Osteocyte (in vitro differentiated cells): Measurements from ENCODE around the gene TCAIM. TPM values are rescaled to one million over a fixed set of nuclear protein-coding genes. Genes with fewer than 3 reads are reported as not detected.
"Not testable (repeated sequence)": the region's sequence is repeated elsewhere in the genome, so short reads cannot be mapped to it uniquely, and the experiment has no call there.

Experiments used
- DNase-seq: peaks from one replicate; pipeline ENCODE4 v3.0.0; 2021; ENCODE audit warnings: mixed read lengths; ENCODE audit not compliant: unreplicated experiment; ENCODE audit errors: extremely low spot score
- H3K27ac Mint-ChIP-seq: one replicate; pipeline ENCODE4 v1.8.0; 2021; ENCODE audit warnings: mild to moderate bottlenecking, mixed read lengths; ENCODE audit not compliant: unreplicated experiment
- H3K27me3 Mint-ChIP-seq: one replicate; pipeline ENCODE4 v1.8.0; 2021; ENCODE audit warnings: mixed read lengths; ENCODE audit not compliant: unreplicated experiment
- H3K36me3 Mint-ChIP-seq: one replicate; pipeline ENCODE4 v1.8.0; 2021; ENCODE audit warnings: mixed read lengths; ENCODE audit not compliant: unreplicated experiment
- H3K4me1 Mint-ChIP-seq: one replicate; pipeline ENCODE4 v1.8.0; 2021; ENCODE audit warnings: mixed read lengths; ENCODE audit not compliant: unreplicated experiment
- H3K4me3 Mint-ChIP-seq: one replicate; pipeline ENCODE4 v1.8.0; 2021; ENCODE audit warnings: mild to moderate bottlenecking, moderate library complexity, mixed read lengths; ENCODE audit not compliant: unreplicated experiment
- H3K9me3 Mint-ChIP-seq: one replicate; pipeline ENCODE4 v1.8.0; 2021; ENCODE audit warnings: mixed read lengths; ENCODE audit not compliant: unreplicated experiment
- CTCF ChIP-seq: fragments of 200-600 bp; sonication (generic); IDR thresholded peaks from 2 replicates; pipeline ENCODE4 v1.5.0; 2021; ENCODE audit warnings: antibody characterized with exemption, mild to moderate bottlenecking, moderate library complexity
- total RNA-seq: library from RNA; stranded (reverse); gene quantifications from 2 replicates; pipeline ENCODE4 v1.2.1, GENCODE V29; 2021

Gene TCAIM
- total RNA-seq, 1 donor from 2014 or later = 30.2 TPM

DNA sequence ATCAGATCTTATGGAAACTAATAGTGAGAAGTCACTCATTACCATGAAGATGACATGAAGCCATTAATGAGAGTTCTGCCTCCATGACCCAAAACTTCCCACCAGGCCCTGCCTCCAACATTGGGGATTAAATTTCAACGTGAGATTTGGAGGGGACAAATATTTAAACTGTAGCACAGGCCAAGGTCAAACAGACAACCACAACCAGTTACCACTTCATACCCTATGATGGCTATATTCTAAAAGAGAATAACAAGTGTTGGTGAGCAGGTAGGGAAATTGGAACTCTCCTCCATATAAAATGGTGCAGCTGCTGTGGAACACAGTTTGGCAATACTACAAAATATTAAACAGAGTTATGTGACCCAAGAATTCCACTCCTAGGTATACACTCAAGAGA lies 36.9 kb downstream of the TCAIM start:
- H3K4me1 Mint-ChIP-seq = no peaks in the 10 kb centered on the region
- no peak for DNase-seq
- peaks cover 30% of the 10 kb centered on the region for H3K36me3 Mint-ChIP-seq
- no peak for TF ChIP-seq CTCF
- H3K9me3 Mint-ChIP-seq = peaks cover 12% of the 10 kb centered on the region
- H3K4me3 Mint-ChIP-seq = no peak overlapping the region
- H3K27me3 Mint-ChIP-seq = no peaks in the 10 kb centered on the region
- H3K27ac Mint-ChIP-seq = no peak overlapping the region

DNA sequence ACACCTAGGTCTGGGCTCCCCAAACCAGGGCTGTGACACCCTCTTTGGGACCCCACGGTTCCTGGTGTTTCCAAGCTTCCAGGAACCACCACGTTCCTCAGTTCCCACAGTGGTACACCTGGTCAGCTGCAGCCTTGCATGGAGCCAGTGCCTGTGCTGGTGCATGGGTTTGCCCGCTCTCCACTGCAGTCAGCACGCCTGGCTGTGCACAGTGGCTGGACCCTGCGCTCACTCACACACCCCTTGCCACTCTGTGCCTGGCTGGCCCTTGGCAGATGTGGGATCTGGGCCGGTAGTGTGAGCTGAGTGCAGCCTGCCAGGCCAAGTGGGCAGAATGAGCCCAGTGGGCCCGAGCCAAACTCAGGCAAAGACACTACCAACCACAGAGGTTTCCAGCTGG lies 48.8 kb downstream of the TCAIM start:
- H3K4me1 Mint-ChIP-seq = no peaks in the 10 kb centered on the region
- no peak overlapping the region for H3K27ac Mint-ChIP-seq
- peaks cover 4% of the 10 kb centered on the region for H3K9me3 Mint-ChIP-seq
- no peak for TF ChIP-seq CTCF
- DNase-seq = no peak
- H3K36me3 Mint-ChIP-seq = peaks cover 6% of the 10 kb centered on the region
- H3K4me3 Mint-ChIP-seq = no peak overlapping the region
- H3K27me3 Mint-ChIP-seq = no peaks in the 10 kb centered on the region

GRCh38 chr3:44392489-44392888 lies 53.9 kb downstream of the TCAIM start:
- no peak for DNase-seq
- peaks cover 9% of the 10 kb centered on the region for H3K36me3 Mint-ChIP-seq
- H3K4me3 Mint-ChIP-seq = no peak overlapping the region
- no peaks in the 10 kb centered on the region for H3K4me1 Mint-ChIP-seq
- TF ChIP-seq CTCF = no peak
- no peaks in the 10 kb centered on the region for H3K27me3 Mint-ChIP-seq
- peaks cover 3% of the 10 kb centered on the region for H3K9me3 Mint-ChIP-seq
- no peak overlapping the region for H3K27ac Mint-ChIP-seq

- no peak overlapping the region for H3K27ac Mint-ChIP-seq
- DNase-seq = no peak
- no peaks in the 10 kb centered on the region for H3K4me1 Mint-ChIP-seq
- no peaks in the 10 kb centered on the region for H3K27me3 Mint-ChIP-seq
- H3K4me3 Mint-ChIP-seq = no peak overlapping the region
- peaks cover 3% of the 10 kb centered on the region for H3K9me3 Mint-ChIP-seq
- peaks cover 18% of the 10 kb centered on the region for H3K36me3 Mint-ChIP-seq
- no peak for TF ChIP-seq CTCF
Observed at GRCh38 chr3:44395714-44396113, 57.1 kb downstream of the TCAIM start.

- no peak for DNase-seq
- no peak for TF ChIP-seq CTCF
- no peaks in the 10 kb centered on the region for H3K4me1 Mint-ChIP-seq
- no peaks in the 10 kb centered on the region for H3K27me3 Mint-ChIP-seq
- no peak overlapping the region for H3K4me3 Mint-ChIP-seq
- H3K9me3 Mint-ChIP-seq = peaks cover 3% of the 10 kb centered on the region
- H3K27ac Mint-ChIP-seq = no peak overlapping the region
- peaks cover 26% of the 10 kb centered on the region for H3K36me3 Mint-ChIP-seq
Observed at GRCh38 chr3:44396200-44397171, 57.9 kb downstream of the TCAIM start.

GRCh38 chr3:44398271-44398670 lies 59.7 kb downstream of the TCAIM start:
- not testable (repeated sequence) for H3K4me3 Mint-ChIP-seq, DNase-seq, H3K27ac Mint-ChIP-seq, H3K27me3 Mint-ChIP-seq, H3K4me1 Mint-ChIP-seq, H3K9me3 Mint-ChIP-seq
- H3K36me3 Mint-ChIP-seq = peaks cover 32% of the 10 kb centered on the region
